ENCODE results near the gene UBA6.

Gene UBA6

GRCh38 chr4:67700116-67700737, 728 bp downstream of the UBA6 start:
- Histone ChIP-seq H3K9ac (ENCODE audit: low read length in 5 of 5) (peak overlapping the region; percentile 77 to 93 (median 90)), H3K9me3 (ENCODE audit: control insufficient read depth in 5 of 5, low read length in 5 of 5) (no peaks in the 10 kb centered on the region), H3K36me3 (ENCODE audit: control insufficient read depth in 5 of 5, insufficient read depth in 5 of 5, low read length in 5 of 5) (peaks cover 0 to 2% (median 0%) of the 10 kb centered on the region in 5 donors), H3K27ac (ENCODE audit: low read depth, low read length) (peak overlapping the region; percentile 86), H3K27me3 (ENCODE audit: control insufficient read depth in 5 of 5, insufficient read depth in 4 of 5, low read length in 5 of 5) (no peaks in the 10 kb centered on the region), H3K4me3 (ENCODE audit: low read depth in 1 of 5, low read length in 5 of 5) (peak overlapping the region; percentile 77 to 93 (median 83)), H3K4me1 (ENCODE audit: control insufficient read depth in 5 of 5, insufficient read depth in 5 of 5, low read length in 5 of 5) (peaks cover 0 to 21% (median 16%) of the 10 kb centered on the region in 5 donors)

- H3K4me3 ChIP-seq (ENCODE audit: low read depth in 1 of 5, low read length in 5 of 5), result peak overlapping the region in 3 of 5 donors; percentile 80 to 93 (median 90)
- H3K9ac ChIP-seq (ENCODE audit: low read length in 5 of 5), result peak overlapping the region in 1 of 5 donors; percentile 93
- H3K36me3 ChIP-seq (ENCODE audit: control insufficient read depth in 5 of 5, insufficient read depth in 5 of 5, low read length in 5 of 5), result peaks cover 0 to 5% (median 0%) of the 10 kb centered on the region in 5 donors
- no peaks in the 10 kb centered on the region for H3K27me3 ChIP-seq (ENCODE audit: control insufficient read depth in 5 of 5, insufficient read depth in 4 of 5, low read length in 5 of 5)
- no peak overlapping the region for H3K27ac ChIP-seq (ENCODE audit: low read depth, low read length)
- H3K9me3 ChIP-seq (ENCODE audit: control insufficient read depth in 5 of 5, low read length in 5 of 5), result no peaks in the 10 kb centered on the region
- peaks cover 0 to 21% (median 16%) of the 10 kb centered on the region in 5 donors for H3K4me1 ChIP-seq (ENCODE audit: control insufficient read depth in 5 of 5, insufficient read depth in 5 of 5, low read length in 5 of 5)
These were observed 1.4 kb downstream of the UBA6 start for GRCh38 chr4:67699603-67700002.

GRCh38 chr4:67697860-67698687, 2.9 kb downstream of the UBA6 start:
- no peak overlapping the region for H3K4me3 ChIP-seq (ENCODE audit: low read depth in 1 of 5, low read length in 5 of 5)
- H3K27me3 ChIP-seq (ENCODE audit: control insufficient read depth in 5 of 5, insufficient read depth in 4 of 5, low read length in 5 of 5), result no peaks in the 10 kb centered on the region
- H3K36me3 ChIP-seq (ENCODE audit: control insufficient read depth in 5 of 5, insufficient read depth in 5 of 5, low read length in 5 of 5), result peaks cover 0 to 5% (median 0%) of the 10 kb centered on the region in 5 donors
- no peak overlapping the region for H3K27ac ChIP-seq (ENCODE audit: low read depth, low read length)
- no peaks in the 10 kb centered on the region for H3K9me3 ChIP-seq (ENCODE audit: control insufficient read depth in 5 of 5, low read length in 5 of 5)
- H3K9ac ChIP-seq (ENCODE audit: low read length in 5 of 5), result no peak overlapping the region
- peaks cover 0 to 21% (median 16%) of the 10 kb centered on the region in 5 donors for H3K4me1 ChIP-seq (ENCODE audit: control insufficient read depth in 5 of 5, insufficient read depth in 5 of 5, low read length in 5 of 5)

GRCh38 chr4:67696061-67696460, 4.9 kb downstream of the UBA6 start:
- no peak overlapping the region for H3K9ac ChIP-seq (ENCODE audit: low read length in 5 of 5)
- peaks cover 6 to 24% (median 14%) of the 10 kb centered on the region in 5 donors for H3K36me3 ChIP-seq (ENCODE audit: control insufficient read depth in 5 of 5, insufficient read depth in 5 of 5, low read length in 5 of 5)

GRCh38 chr4:67694662-67695061, 6.3 kb downstream of the UBA6 start:
- Histone ChIP-seq H3K9ac (ENCODE audit: low read length in 5 of 5) (no peak overlapping the region), H3K4me3 (ENCODE audit: low read depth in 1 of 5, low read length in 5 of 5) (no peak overlapping the region), H3K27me3 (ENCODE audit: control insufficient read depth in 5 of 5, insufficient read depth in 4 of 5, low read length in 5 of 5) (no peaks in the 10 kb centered on the region), H3K36me3 (ENCODE audit: control insufficient read depth in 5 of 5, insufficient read depth in 5 of 5, low read length in 5 of 5) (peaks cover 6 to 28% (median 15%) of the 10 kb centered on the region in 5 donors), H3K4me1 (ENCODE audit: control insufficient read depth in 5 of 5, insufficient read depth in 5 of 5, low read length in 5 of 5) (peaks cover 0 to 2% (median under 1%) of the 10 kb centered on the region in 5 donors), H3K9me3 (ENCODE audit: control insufficient read depth in 5 of 5, low read length in 5 of 5) (no peaks in the 10 kb centered on the region), H3K27ac (ENCODE audit: low read depth, low read length) (no peak overlapping the region)

More at GRCh38 chr4:67696061-67696460, 4.9 kb downstream of the UBA6 start:
- Histone ChIP-seq H3K9me3 (ENCODE audit: control insufficient read depth in 5 of 5, low read length in 5 of 5) (no peaks in the 10 kb centered on the region), H3K27me3 (ENCODE audit: control insufficient read depth in 5 of 5, insufficient read depth in 4 of 5, low read length in 5 of 5) (no peaks in the 10 kb centered on the region), H3K4me1 (ENCODE audit: control insufficient read depth in 5 of 5, insufficient read depth in 5 of 5, low read length in 5 of 5) (peaks cover 0 to 12% (median 8%) of the 10 kb centered on the region in 5 donors), H3K4me3 (ENCODE audit: low read depth in 1 of 5, low read length in 5 of 5) (no peak overlapping the region), H3K27ac (ENCODE audit: low read depth, low read length) (no peak overlapping the region)

GRCh38 chr4:67691328-67691727, 9.6 kb downstream of the UBA6 start:
- no peaks in the 10 kb centered on the region for H3K9me3 ChIP-seq (ENCODE audit: control insufficient read depth in 5 of 5, low read length in 5 of 5)
- no peak overlapping the region for H3K9ac ChIP-seq (ENCODE audit: low read length in 5 of 5)
- peaks cover 6 to 31% (median 15%) of the 10 kb centered on the region in 5 donors for H3K36me3 ChIP-seq (ENCODE audit: control insufficient read depth in 5 of 5, insufficient read depth in 5 of 5, low read length in 5 of 5)
- no peak overlapping the region for H3K27ac ChIP-seq (ENCODE audit: low read depth, low read length)
- no peak overlapping the region for H3K4me3 ChIP-seq (ENCODE audit: low read depth in 1 of 5, low read length in 5 of 5)
- H3K27me3 ChIP-seq (ENCODE audit: control insufficient read depth in 5 of 5, insufficient read depth in 4 of 5, low read length in 5 of 5), result no peaks in the 10 kb centered on the region
- H3K4me1 ChIP-seq (ENCODE audit: control insufficient read depth in 5 of 5, insufficient read depth in 5 of 5, low read length in 5 of 5), result no peaks in the 10 kb centered on the region

- Histone ChIP-seq H3K27ac (ENCODE audit: low read depth, low read length) (no peak overlapping the region), H3K4me3 (ENCODE audit: low read depth in 1 of 5, low read length in 5 of 5) (no peak overlapping the region), H3K4me1 (ENCODE audit: control insufficient read depth in 5 of 5, insufficient read depth in 5 of 5, low read length in 5 of 5) (no peaks in the 10 kb centered on the region)
These were observed 13.3 kb downstream of the UBA6 start for GRCh38 chr4:67687636-67688035.

GRCh38 chr4:67685532-67685859, 15.5 kb downstream of the UBA6 start:
- H3K27ac ChIP-seq (ENCODE audit: low read depth, low read length), result no peak overlapping the region
- H3K9me3 ChIP-seq (ENCODE audit: control insufficient read depth in 5 of 5, low read length in 5 of 5), result no peaks in the 10 kb centered on the region
- H3K36me3 ChIP-seq (ENCODE audit: control insufficient read depth in 5 of 5, insufficient read depth in 5 of 5, low read length in 5 of 5), result peaks cover 4 to 17% (median 8%) of the 10 kb centered on the region in 5 donors
- no peak overlapping the region for H3K9ac ChIP-seq (ENCODE audit: low read length in 5 of 5)
- no peak overlapping the region for H3K4me3 ChIP-seq (ENCODE audit: low read depth in 1 of 5, low read length in 5 of 5)
- no peaks in the 10 kb centered on the region for H3K4me1 ChIP-seq (ENCODE audit: control insufficient read depth in 5 of 5, insufficient read depth in 5 of 5, low read length in 5 of 5)
- H3K27me3 ChIP-seq (ENCODE audit: control insufficient read depth in 5 of 5, insufficient read depth in 4 of 5, low read length in 5 of 5), result no peaks in the 10 kb centered on the region

More at GRCh38 chr4:67687636-67688035, 13.3 kb downstream of the UBA6 start:
- no peaks in the 10 kb centered on the region for H3K9me3 ChIP-seq (ENCODE audit: control insufficient read depth in 5 of 5, low read length in 5 of 5)
- no peak overlapping the region for H3K9ac ChIP-seq (ENCODE audit: low read length in 5 of 5)
- H3K27me3 ChIP-seq (ENCODE audit: control insufficient read depth in 5 of 5, insufficient read depth in 4 of 5, low read length in 5 of 5), result no peaks in the 10 kb centered on the region
- peaks cover 4 to 28% (median 13%) of the 10 kb centered on the region in 5 donors for H3K36me3 ChIP-seq (ENCODE audit: control insufficient read depth in 5 of 5, insufficient read depth in 5 of 5, low read length in 5 of 5)

GRCh38 chr4:67684839-67685531, 16.0 kb downstream of the UBA6 start:
- Histone ChIP-seq H3K9me3 (ENCODE audit: control insufficient read depth in 5 of 5, low read length in 5 of 5) (no peaks in the 10 kb centered on the region), H3K4me1 (ENCODE audit: control insufficient read depth in 5 of 5, insufficient read depth in 5 of 5, low read length in 5 of 5) (no peaks in the 10 kb centered on the region), H3K4me3 (ENCODE audit: low read depth in 1 of 5, low read length in 5 of 5) (no peak overlapping the region), H3K27ac (ENCODE audit: low read depth, low read length) (no peak overlapping the region), H3K36me3 (ENCODE audit: control insufficient read depth in 5 of 5, insufficient read depth in 5 of 5, low read length in 5 of 5) (peaks cover 5 to 20% (median 9%) of the 10 kb centered on the region in 5 donors), H3K27me3 (ENCODE audit: control insufficient read depth in 5 of 5, insufficient read depth in 4 of 5, low read length in 5 of 5) (no peaks in the 10 kb centered on the region), H3K9ac (ENCODE audit: low read length in 5 of 5) (no peak overlapping the region)
